ENCODE data around the gene SCD5.

The SCD5 gene

DNA sequence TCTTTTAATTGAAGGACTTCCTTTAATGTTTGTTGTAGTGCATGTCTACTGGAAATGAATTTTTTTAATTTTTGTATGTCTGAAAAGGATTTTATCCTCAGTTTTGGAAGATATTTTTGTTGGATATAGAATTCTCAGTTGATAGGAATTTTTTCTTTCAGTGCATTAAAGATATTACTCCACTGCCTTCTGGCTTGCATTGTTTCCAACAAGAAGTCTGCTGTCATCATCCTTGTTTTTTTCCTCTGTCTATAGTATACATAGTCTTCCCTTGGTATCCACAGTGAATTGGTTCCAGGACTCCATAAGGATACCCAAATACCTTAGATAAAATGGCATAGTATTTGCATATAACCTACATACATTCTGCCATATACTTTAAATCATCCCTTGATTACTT, 33.5 kb downstream of the SCD5 start:
- no peak for DNase-seq (ENCODE audit: low read depth, low spot score)

DNA sequence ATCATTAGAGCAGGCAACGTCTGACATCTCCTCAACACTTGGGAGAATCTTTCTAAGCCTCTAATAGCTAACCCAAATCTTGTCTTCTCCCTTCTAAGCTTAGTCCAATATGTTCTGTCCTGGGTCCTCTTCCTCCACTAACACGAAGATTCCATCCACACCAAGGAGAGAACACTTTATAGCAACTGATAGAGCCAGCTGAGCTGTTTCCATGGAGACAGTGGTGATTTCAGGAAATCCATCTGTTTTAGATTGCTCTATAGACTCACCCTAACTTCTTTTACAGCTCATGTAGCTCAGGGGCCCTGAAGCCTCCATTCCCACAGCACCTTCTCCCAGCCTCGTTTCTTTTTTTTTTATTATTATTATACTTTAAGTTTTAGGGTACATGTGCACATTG, 37.4 kb downstream of the SCD5 start:
- no peak for DNase-seq (ENCODE audit: low read depth, low spot score)

DNA sequence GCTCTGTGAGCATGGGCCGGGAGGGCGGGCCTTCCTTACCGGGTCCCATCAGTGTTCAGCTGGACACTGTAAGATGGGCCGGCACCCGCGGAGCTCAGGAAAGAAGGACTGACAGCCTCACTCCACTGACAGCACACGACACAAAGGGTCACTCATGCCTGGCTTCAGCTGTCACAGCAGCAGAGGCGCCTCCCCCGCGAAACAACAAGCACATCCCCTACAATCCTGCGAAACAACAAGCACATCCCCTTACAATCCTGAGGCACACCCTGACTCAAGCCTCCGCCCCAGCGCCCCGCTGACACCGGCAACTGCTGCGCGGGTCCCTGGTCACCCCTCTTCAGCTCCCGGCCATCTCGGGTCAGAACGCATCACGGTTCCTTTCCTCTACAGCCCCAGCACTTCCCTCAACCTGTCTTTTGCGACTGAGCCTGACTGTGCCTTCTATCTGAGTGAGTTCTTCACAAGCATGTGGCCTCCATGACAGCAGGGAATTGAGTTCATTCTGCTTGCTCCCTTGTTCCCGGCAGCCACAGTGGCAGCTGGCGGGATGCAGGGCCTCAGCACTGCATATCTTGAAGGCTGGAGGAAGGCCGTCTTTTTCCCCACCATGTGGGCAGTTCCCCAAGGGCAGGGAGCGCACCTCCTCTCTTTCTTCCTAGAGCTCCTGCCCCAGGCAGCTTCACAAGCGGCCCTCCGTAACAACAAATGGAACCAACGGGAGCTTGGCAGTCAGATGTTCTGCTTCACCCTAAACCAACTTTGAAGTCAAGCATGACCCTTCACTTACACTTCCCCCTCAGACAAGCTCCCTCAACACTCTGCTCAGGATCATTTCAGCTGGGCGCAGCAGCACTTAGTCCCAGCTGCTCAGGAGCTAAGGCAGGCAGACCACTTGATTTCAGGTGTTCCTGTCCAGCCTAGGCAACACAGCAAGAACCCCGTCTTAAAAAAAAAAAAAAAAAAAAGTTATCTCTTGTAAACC, 39.6 kb downstream of the SCD5 start:
- DNase-seq (ENCODE audit: low read depth, low spot score) = no peak

DNA sequence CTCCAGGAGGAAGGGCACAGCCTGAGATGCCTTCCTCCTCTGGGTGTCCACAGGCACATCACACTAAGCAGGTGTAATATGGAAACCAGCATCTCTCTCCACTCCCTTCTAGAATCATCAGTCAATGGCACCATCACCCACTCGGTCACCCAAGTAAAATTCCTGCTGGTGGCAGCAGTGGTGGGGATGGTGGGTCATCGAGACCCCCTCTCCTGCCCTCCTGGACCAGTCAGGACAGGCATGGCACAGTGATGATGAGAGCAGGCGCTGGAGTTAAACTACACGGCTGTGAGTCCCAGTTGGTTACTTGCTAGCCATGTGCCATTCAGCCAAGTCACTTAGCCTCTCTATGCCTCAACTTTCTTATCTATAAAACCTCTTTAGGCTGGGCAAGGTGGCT, 42.5 kb downstream of the SCD5 start:
- DNase-seq (ENCODE audit: low read depth, low spot score) = no peak

DNA sequence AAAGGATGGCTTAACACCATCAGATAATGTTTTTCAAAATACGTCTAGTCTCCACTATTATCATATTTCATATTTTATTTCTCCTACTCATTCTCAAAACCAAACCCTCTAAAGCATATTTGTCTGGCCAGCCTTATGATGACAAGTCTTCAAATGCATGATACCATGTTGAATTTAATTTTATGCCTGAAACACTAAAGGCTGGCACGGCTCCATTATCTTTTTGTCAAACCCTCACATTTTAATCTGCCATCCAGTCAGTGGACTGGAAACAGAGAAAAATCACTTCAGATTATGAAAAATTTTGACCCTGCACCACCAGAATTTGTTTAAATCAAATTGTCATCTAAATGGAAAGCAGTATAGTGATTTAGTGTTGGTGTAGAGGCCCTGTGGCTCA, 42.9 kb downstream of the SCD5 start:
- DNase-seq (ENCODE audit: low read depth, low spot score) = no peak

DNA sequence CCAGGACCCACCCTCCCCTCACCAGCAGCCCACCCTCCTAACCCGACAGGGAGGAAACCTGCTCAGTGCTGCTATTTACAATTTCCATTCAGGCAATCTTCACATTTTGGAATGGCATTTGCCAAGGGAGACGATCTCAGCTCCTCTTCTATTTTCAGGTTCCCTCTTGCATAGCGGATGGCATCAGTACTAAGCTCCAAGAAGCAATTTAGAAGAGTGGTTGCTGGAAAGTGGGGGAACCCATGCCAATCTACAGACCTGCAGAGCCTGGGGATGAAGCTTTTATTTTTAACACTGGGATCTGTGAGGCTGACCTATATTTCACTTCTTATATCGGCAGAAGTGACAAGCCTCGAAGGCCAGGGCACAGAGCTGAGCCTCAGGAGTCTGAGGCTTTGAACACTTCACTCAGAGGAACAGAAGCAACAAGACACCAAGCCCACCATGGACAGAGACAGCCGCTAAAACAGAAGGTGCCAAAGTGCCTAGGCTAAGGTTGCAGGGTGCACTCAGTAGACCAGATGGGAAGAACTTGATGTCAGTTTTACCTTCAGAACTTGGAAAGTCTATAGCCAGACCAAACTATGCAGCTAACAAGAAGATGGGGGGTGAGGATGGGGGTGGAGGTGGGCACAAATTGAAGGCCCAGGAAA, 44.0 kb downstream of the SCD5 start:
- no peak for DNase-seq (ENCODE audit: low read depth, low spot score)

DNA sequence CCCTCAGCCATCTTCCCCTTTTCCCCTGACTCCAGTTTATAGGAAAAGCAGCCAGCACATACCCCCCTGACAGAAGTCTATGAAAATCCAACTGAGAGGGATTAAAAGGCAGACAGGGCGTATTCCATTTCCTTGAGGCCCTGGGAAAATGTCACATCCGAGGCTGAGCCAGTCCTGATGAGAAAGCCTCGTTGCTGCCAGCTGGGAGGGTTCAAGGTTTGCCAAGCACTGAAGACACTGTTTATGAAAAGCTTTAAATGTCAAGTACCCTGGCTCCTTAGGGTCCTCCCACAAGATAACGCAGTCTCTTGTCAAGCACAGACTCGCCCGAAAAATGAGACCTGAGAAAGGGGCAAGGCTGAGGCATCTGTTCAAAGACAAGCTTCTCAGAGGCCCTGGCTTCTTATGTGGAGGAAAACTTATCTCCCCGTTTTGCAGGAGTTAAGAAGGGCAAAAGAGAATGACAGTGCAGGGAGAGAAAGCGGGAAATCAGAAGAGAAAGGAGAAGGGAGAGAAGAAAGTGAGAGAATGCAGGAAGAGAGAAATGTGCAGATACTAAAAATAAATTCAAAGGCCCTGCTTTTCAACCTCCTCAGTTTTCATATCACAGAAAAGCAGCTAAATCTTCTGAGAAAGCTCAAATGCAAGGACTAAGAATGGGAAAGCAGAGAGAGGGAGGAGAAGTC, 44.7 kb downstream of the SCD5 start:
- no peak for DNase-seq (ENCODE audit: low read depth, low spot score)

DNA sequence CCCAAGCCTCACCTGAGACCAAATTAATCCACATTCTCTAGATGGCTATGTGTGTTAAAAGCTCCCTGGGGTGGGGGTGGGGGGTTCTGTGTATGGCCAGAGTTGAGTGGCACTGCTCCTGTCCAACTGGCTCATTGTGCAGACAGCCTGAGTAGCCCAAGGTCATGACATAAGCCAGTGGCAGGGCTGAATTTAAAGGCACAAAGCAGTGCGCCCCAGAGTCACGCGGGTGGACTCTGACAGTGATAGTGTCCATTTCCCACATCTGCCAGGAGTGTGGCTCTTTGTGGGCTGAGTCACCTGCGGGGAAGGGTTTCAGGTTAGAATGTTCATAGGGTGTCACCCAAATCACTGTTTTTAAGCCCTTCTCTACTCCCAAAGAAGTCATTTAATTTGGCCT, 45.4 kb downstream of the SCD5 start:
- DNase-seq (ENCODE audit: low read depth, low spot score) = no peak

DNA sequence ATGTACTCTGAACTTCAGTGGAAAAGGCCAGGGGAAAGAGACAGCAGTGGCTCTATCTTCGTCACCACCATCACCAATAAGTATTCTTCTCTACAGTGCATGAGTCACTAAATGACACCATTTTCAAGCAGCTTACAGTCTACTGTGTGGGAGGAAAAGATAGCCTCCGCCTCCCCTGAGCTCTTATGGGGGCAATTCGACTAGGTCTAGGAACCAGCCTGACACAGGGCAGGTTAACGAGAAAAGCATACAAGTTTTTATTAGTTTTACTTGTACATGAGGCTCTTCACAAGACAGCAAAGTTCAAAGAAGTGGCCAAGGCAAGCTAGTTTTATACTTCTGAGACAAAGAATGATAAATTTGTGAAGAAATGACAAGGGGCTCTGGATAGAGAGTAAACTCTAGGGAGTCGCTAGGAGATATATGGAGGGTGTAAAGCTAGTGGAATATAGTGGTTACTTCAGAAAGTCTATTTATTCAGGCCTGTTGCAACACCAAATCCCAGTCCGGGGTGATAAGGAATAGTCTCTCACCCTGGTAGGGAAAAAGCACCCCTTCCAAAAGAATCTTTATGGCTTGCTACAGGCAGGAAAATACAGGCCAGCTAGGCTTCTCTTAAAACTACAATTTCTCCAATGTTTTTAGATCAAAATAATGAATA, 49.7 kb downstream of the SCD5 start:
- DNase-seq (ENCODE audit: low read depth, low spot score) = no peak

DNA sequence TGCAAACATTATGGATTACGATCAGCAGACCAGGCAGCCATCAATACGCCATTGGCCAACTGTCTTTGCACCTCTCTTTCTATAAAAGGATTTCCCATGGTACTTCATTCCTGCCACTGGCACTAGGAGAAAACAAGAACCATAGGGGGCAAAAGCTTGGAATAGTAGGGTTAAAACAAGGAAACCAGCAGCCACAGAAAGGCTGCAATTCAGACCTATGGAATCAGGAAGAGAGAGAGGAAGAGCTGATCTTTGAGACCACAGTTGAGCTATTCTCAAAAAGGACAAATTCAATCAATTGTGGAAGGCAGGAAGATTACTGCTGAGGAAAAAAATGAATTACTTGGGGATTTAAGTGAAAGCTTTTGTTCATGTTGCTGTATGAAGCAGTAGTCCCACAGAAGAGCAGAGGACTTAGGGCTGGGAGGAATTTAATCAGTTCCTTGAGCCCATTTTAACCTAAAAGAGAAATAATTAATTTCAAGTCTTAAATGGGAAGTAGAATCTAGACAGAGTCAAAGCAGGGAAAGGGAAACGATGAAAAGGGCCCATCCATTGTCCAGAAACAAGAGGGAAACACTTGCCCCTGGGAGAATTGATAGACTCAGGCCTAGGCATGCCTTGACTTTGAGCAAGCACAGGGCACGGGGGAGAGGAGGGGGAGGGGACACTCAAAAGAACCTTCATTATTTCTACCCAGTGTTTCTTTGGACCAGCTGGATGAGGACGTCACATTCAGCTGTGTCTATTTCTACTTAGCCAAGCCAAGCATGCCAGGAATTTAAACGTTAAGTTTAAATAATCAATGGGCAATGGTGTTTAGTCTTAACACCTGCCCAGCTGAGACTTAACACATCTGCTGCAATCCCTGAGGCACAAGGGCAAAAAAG, 50.7 kb downstream of the SCD5 start:
- no peak for DNase-seq (ENCODE audit: low read depth, low spot score)

DNA sequence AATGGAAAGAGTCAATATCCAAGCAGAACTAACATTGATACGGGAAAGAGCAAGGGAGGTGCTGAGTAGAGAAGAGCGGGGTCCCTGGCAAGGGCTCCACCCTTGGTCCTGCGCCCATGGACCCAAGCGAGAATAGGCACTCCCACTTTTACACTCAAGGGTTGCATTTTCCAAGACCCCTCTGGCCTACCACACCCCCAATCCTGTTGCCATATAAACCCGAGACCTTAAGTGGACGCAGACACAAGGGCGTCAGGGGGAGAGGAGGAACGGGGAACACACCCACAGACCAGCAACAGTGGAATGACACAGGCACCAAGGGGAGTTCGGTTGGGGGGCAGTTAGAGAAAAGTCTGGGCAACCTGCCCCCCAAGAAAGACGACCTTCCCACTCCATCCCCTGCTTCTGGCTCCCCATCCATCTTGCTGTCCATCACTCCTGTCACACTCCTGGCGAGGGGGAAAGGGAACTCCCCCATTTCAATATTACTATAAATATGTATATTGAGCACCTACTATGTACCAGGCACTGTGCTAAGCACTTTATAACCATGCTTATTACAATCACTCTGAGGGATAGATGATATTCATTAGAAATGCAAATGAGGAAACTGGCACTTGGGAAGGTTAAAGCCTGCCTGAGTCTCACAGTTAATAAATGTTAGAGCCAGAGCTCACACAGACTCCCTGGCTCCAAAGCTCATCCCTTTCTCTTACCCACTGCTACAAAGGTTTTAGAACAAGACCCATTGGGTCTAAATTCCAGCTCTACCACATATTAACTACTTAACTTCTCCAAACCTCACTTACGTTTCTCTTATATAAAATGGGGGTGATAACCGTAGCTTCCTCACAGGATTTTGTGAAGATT, 51.7 kb downstream of the SCD5 start:
- no peak for DNase-seq (ENCODE audit: low read depth, low spot score)

DNA sequence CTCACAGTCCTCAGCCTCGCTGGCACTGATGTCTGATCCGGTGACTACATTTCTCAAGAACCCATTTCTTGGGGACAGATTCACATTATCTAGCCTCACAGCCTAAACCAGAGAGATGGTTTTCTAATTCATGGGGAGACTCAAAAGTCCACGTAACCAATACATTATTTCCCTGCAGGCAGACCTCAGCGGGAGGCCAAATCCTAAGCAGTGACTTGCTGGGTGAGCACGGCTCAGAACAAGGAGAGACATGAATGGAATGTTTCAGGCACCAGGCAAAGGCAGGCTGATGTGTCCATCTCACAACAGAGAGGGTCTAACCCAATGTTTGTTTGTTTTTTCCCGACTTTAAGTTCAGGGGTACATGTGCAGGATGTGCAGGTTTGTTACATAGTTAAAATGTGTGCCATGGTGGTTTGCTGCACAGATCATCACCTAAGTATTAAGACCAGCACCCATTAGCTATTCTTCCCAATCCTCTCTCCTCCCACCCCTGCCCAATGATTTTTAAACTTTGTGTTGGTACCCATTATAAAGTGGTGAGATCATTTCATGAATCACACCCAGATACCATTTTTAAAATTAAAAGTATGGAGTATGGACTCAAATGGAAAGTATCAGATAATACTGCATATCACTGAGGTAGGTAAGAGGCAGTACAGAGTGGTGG, 53.3 kb downstream of the SCD5 start:
- DNase-seq (ENCODE audit: low read depth, low spot score) = peak; percentile 54

DNA sequence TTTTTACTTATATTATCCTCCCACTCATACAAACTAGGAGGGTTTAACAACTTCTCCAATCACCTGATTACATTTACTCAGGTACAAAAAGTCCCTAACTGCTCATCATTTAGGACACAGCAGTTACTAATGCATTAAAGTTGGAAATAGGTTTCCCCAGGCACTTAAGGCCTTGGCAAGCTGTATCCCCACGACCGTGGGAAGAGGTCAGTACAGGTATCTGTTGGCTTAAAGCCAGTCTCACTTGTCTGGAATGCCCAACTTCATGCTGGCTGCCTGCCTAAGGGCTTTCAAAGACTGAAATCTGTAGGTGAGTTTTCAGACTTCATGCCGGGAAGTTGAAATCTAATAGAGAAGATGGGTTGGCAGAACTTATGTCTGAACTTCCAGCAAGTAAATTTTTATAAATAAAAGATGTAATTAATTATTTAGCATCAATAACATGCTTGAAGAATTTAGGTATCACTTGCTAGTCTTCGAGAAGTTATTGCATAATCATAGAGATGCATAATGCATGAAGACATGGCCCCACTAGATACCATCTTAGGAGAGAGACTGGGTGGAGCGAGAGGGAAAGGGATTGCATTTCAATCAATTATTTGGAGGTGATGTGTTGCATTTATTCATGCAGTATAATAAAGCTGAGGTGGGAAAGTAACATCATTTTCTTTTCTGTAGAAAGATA, 54.2 kb downstream of the SCD5 start:
- no peak for DNase-seq (ENCODE audit: low read depth, low spot score)

DNA sequence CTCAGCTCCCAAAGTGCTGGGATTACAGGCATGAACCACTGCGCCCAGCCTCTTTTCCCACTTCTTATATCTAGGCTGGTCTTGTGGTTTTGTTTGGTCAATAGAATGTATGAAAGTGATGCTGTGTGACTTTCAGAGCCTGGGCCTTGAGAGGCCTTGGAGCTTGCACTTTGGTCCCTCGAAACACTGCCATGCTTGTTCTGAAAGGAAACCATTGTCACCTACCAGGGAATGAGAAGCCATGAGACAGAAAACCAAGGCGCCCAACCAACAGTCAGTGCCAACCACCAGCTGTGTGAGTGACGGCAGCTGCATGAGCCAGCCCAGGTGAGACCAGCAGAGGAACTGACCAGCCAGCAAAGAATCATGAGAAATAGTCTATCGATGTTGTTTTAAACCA, 57.4 kb downstream of the SCD5 start:
- no peak for DNase-seq (ENCODE audit: low read depth, low spot score)

DNA sequence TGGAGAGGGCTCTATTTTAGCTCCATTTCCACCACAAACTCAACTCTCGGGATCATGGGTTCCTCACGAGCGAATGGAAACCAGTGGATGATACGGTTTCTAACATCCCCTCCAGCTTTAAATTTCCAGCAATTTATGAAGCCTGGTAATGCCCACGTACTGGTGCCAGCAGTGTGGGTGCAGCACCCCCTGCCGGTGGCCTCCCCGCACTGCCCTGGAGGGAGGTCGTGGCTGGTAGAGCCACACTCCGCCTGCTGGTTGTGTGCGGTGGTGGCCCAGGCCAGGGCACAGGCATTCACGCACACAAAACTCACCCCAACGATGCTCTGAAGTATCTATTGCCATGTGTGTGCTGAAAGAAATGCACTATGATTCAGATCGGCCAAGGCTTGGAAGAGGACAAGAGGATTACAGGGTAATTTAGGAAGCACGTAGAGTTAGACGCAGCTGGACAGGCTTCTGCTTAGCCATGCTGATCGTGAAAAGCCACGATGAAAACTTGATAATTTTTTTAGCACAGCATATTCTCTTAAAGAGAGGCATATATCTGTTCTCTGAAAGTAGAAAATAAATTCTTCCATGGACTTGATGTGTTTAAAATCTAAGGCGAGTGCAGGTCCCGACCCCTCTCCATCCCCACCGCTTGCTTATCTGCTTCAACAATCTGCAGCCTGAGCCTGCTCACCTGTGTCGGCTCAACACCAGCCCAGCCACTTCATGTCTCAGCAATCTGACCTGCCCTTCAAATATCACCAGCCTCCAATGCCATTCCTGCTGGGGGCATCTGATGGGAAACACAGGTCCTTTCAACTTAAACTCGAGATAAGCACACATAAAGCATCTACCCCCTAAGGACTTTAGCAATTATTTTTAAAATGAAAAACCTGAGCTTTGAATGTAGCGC, 59.1 kb downstream of the SCD5 start:
- no peak for DNase-seq (ENCODE audit: low read depth, low spot score)

DNA sequence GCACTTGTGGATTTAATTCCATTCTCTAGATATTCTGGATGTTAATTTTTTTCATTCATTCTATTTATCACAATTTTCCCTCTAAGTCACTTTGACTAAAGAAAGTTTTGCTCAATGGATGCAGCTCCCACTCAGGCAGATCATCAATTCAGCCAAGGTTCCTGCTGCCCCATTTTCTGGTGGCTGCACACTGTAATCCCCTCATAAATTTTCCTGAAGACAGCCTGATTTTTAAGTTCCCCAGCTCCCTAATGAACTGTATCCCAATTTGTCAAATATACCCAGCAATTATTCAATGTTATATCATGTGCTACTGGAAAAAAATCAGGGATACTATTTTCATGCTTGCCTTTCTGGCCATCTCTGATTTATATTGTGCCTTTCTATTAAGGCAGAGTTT, 61.2 kb downstream of the SCD5 start:
- DNase-seq (ENCODE audit: low read depth, low spot score) = no peak

DNA sequence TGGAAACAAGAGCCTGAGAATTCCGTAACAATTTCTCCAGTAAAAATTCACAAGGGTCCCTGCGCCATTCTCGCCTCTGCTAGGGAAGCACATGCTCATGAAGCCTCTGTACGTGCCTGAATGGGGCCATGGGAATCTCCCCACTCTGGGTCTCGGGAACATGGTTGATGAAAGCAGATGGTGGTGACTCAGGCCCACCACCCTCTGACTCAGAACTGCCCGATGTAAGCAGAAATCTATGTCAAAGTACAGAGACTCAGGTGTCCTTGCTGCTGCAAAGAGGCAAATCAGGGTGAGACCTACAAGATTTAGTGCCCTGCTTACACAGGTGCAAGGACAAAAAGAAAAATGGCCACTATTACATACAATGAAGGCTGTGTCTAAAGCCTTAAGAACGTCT, 65.0 kb downstream of the SCD5 start:
- no peak for DNase-seq (ENCODE audit: low read depth, low spot score)

DNA sequence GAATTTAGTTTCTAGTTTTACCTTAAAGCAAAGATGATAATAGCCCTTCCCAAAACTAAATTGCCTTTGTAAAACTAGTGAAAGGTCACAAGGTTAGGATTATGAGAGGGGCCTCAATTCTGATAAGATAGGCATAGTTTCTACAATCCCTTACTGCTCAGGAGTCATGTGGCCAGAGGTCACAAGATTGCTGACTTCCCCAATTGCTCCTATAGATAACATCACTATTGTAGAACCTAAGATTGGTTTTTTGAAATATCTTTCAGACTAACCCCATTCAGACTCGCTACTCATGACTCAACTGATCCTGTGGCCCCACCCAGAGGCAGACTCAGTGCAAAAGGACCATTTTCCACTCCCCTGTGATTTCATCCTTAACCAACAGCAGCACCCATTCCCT, 70.3 kb downstream of the SCD5 start:
- DNase-seq (ENCODE audit: low read depth, low spot score) = no peak

Data from smooth muscle cell of the brain vasculature (primary cell).